ENCODE measurements around the gene ZNF334.
A peak's percentile ranks its signal among the peaks of the same experiment; 100 is the strongest.

ZNF334 gene

DNA sequence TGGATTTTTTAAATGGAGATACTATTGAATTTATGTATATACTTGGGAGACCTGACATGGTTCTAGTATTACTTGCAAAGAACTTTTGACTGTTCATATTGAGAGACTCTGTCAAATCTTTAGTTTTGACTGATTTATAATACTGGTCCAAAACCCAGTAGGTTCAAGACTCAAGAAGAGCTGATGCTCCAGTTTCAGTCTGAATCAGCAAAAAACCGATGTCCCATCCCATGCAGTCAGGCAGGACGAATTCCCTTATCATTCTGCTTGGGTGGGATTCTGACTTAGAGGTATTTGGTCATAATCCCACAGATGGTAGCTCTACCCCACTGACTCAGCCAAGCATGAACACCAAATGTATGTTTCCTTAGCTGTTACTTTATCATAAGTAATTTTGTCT, 29.5 kb downstream of the ZNF334 start:
- H3K27me3 ChIP-seq (ENCODE audit: insufficient read depth, low read length) = no peaks in the 10 kb centered on the region
- 93% methylated on average over 2 of the region's 2 CpGs for WGBS
- H3K36me3 ChIP-seq (ENCODE audit: insufficient read depth, low read length) = no peaks in the 10 kb centered on the region; the same call in 1 of the 2 replicates
- H3K9me3 ChIP-seq (ENCODE audit: insufficient read depth, low read depth, low read length) = no peaks in the 10 kb centered on the region
- no peak overlapping the region for H3K27ac ChIP-seq (ENCODE audit: low read depth, low read length)
- no peak overlapping the region for H3K9ac ChIP-seq (ENCODE audit: low read depth, low read length)
- peaks cover 27% of the 10 kb centered on the region for H3K4me1 ChIP-seq (ENCODE audit: insufficient read depth, low read length)
- no peak overlapping the region for H3K4me3 ChIP-seq (ENCODE audit: low read length)

DNA sequence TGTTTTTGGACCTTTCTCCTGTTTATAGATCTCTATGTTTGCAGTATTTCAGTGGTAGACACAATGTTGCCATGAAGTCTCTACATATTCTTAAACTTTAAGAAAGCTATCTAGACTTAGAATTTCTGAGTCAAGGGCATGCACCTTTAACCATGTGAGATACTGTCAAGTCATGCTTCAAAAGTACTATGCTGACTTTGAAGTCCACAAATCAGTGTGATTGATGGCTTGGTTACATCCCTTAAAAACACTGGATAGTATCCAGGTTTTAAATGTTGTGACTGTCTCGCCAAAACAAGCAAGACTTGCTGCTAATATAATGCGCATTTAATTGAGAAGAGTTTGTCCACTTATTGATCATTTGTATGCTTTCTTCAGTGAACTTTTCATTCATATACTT, 30.5 kb downstream of the ZNF334 start:
- no peak overlapping the region for H3K4me3 ChIP-seq (ENCODE audit: low read length)
- H3K27ac ChIP-seq (ENCODE audit: low read depth, low read length) = no peak overlapping the region
- H3K4me1 ChIP-seq (ENCODE audit: insufficient read depth, low read length) = peaks cover 30% of the 10 kb centered on the region
- H3K9me3 ChIP-seq (ENCODE audit: insufficient read depth, low read depth, low read length) = no peaks in the 10 kb centered on the region
- H3K9ac ChIP-seq (ENCODE audit: low read depth, low read length) = no peak overlapping the region
- no peaks in the 10 kb centered on the region for H3K27me3 ChIP-seq (ENCODE audit: insufficient read depth, low read length)
- 94% methylated on average over 2 of the region's 2 CpGs for WGBS
- no peaks in the 10 kb centered on the region; the same call in 1 of the 2 replicates for H3K36me3 ChIP-seq (ENCODE audit: insufficient read depth, low read length)

DNA sequence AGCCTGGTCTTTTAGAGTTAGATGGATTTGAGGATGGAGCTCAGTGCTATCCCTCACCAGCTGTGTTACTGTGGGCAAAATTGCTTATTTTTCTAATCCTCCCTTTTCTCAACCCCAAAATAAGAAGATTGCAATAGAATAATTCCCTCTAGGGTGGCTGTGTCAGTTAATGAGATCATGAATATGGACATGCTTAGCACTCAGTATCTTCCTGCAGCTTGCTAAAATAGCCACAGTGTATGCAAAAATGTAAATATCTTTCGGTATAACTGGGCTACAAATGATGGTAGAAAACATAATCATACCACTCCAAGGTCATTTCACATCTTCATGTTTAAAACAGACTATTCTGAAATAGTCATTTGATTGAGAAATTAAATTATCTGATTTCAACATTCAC, 35.7 kb downstream of the ZNF334 start:
- H3K27me3 ChIP-seq (ENCODE audit: insufficient read depth, low read length) = no peaks in the 10 kb centered on the region
- H3K9me3 ChIP-seq (ENCODE audit: insufficient read depth, low read depth, low read length) = no peaks in the 10 kb centered on the region
- peaks cover 16% of the 10 kb centered on the region for H3K4me1 ChIP-seq (ENCODE audit: insufficient read depth, low read length)
- H3K36me3 ChIP-seq (ENCODE audit: insufficient read depth, low read length) = no peaks in the 10 kb centered on the region; the same call in 1 of the 2 replicates
- H3K9ac ChIP-seq (ENCODE audit: low read depth, low read length) = no peak overlapping the region
- H3K4me3 ChIP-seq (ENCODE audit: low read length) = no peak overlapping the region
- WGBS = 100% methylated on average over 1 of the region's 1 CpG
- H3K27ac ChIP-seq (ENCODE audit: low read depth, low read length) = no peak overlapping the region

DNA sequence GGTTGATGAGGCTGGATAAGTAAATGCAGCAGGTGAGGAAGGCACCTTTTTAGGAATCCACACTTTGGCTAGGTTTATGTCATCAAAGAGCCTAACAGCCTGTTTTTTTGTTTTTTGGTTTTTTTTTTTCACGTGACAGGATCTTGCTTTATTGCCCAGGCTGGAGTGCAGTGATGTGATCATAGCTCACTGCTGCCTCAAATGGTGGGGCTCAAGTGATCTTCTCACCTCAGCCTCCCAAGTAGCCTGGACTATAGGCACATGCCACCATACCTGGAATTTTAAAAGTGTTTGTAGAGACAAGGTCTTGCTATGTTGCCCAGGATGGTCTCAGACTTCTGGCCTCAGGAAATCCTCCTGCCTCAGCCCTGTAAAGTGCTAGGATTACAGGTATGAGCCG, 36.1 kb downstream of the ZNF334 start:
- Histone ChIP-seq H3K27ac (ENCODE audit: low read depth, low read length) (no peak overlapping the region), H3K36me3 (ENCODE audit: insufficient read depth, low read length) (no peaks in the 10 kb centered on the region; the same call in 1 of the 2 replicates), H3K9me3 (ENCODE audit: insufficient read depth, low read depth, low read length) (no peaks in the 10 kb centered on the region), H3K27me3 (ENCODE audit: insufficient read depth, low read length) (no peaks in the 10 kb centered on the region), H3K4me1 (ENCODE audit: insufficient read depth, low read length) (peaks cover 16% of the 10 kb centered on the region), H3K4me3 (ENCODE audit: low read length) (no peak overlapping the region), H3K9ac (ENCODE audit: low read depth, low read length) (no peak overlapping the region)
- 93% methylated on average over 2 of the region's 2 CpGs for WGBS

DNA sequence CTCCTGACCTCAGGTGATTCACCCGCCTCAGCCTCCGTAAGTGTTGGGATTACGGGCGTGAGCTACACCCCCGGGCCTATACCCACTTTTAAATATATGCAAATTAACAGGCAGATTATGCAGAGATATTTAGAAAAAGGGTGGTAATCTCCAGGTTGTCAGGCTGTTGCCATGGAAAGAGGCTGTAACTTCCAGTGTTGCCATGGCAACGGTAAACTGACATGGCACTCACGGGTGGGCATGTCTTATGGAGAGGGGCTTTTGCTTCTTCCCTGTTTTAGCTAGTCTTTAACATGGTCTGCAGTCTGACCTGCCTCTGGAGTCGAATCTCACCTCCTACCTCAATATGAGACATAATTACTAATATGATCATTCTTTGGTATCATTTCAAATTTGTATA, 44.9 kb downstream of the ZNF334 start:
- Histone ChIP-seq H3K36me3 (ENCODE audit: insufficient read depth, low read length) (no peaks in the 10 kb centered on the region), H3K27ac (ENCODE audit: low read depth, low read length) (no peak overlapping the region), H3K27me3 (ENCODE audit: insufficient read depth, low read length) (no peaks in the 10 kb centered on the region), H3K9ac (ENCODE audit: low read depth, low read length) (no peak overlapping the region), H3K4me1 (ENCODE audit: insufficient read depth, low read length) (no peaks in the 10 kb centered on the region), H3K4me3 (ENCODE audit: low read length) (no peak overlapping the region), H3K9me3 (ENCODE audit: insufficient read depth, low read depth, low read length) (no peaks in the 10 kb centered on the region)
- 91% methylated on average over 7 of the region's 8 CpGs for WGBS

DNA sequence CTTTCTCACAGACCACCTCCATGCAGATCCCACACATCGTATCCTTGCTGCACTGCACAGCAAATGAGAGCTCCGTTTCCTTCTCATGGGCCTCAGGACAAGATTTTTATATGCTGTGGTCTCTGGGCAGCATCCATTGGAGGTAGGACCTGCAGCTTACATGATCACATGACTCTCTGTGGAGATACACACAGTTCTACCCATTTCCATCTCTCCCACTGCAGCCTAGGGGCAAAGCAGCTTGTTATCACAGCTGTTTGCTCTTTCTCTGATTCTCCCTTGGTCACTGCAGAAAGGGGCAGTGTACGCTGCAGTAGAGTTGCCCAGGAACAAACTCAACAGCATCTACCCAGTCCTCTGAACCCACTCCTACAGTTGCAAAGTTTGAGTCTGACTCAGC, 48.9 kb downstream of the ZNF334 start:
- no peaks in the 10 kb centered on the region for H3K36me3 ChIP-seq (ENCODE audit: insufficient read depth, low read length)
- no peak overlapping the region for H3K4me3 ChIP-seq (ENCODE audit: low read length)
- WGBS = 91% methylated on average over 3 of the region's 3 CpGs
- no peak overlapping the region for H3K27ac ChIP-seq (ENCODE audit: low read depth, low read length)
- H3K9me3 ChIP-seq (ENCODE audit: insufficient read depth, low read depth, low read length) = no peaks in the 10 kb centered on the region
- peaks cover 3% of the 10 kb centered on the region; the same call in 1 of the 2 replicates for H3K4me1 ChIP-seq (ENCODE audit: insufficient read depth, low read length)
- H3K9ac ChIP-seq (ENCODE audit: low read depth, low read length) = no peak overlapping the region
- H3K27me3 ChIP-seq (ENCODE audit: insufficient read depth, low read length) = no peaks in the 10 kb centered on the region

DNA sequence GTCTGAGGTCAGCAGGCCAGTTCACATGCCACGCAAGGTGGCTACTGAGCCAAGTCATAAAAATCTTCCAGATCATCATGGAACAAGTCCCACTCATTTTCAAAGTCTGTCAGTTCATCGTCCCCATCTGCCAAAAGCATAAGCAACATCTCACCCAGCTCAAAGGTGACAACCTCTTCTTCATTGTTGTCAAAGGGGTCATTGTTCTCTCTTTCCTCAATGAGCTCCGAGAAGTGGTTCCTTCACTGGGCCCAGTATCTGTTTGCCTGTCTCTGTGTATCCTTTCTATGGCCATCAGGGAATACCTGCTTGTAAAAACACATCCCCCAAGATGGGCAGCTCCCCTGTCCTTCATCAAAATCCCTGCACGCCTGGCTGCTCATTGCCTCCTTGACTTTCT, 49.5 kb downstream of the ZNF334 start:
- H3K27ac ChIP-seq (ENCODE audit: low read depth, low read length) = no peak overlapping the region
- H3K9ac ChIP-seq (ENCODE audit: low read depth, low read length) = no peak overlapping the region
- H3K4me3 ChIP-seq (ENCODE audit: low read length) = no peak overlapping the region
- H3K27me3 ChIP-seq (ENCODE audit: insufficient read depth, low read length) = no peaks in the 10 kb centered on the region
- H3K36me3 ChIP-seq (ENCODE audit: insufficient read depth, low read length) = no peaks in the 10 kb centered on the region
- peaks cover 4% of the 10 kb centered on the region; the same call in 1 of the 2 replicates for H3K4me1 ChIP-seq (ENCODE audit: insufficient read depth, low read length)
- H3K9me3 ChIP-seq (ENCODE audit: insufficient read depth, low read depth, low read length) = no peaks in the 10 kb centered on the region
- WGBS = 92% methylated on average over 4 of the region's 4 CpGs

DNA sequence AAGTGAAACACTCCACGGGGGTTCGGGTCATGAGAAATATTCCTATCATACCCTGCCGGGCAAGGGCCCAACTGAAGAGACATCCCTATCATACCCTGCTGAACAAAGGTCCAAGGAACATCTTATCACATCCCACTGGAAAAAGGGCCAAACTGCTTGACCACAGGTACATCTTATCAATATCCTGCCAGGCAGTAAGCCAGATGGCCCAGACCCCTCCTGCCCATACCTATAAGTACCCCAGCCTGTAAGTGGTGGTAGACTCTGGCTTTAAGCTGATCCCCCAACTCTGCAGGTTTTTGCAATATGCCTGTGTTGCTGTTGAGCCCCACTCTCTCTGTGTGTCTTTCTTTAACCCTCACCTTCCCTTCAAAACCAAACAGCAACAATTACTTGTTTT, 51.6 kb downstream of the ZNF334 start:
- WGBS = 92% methylated on average over 3 of the region's 3 CpGs

DNA sequence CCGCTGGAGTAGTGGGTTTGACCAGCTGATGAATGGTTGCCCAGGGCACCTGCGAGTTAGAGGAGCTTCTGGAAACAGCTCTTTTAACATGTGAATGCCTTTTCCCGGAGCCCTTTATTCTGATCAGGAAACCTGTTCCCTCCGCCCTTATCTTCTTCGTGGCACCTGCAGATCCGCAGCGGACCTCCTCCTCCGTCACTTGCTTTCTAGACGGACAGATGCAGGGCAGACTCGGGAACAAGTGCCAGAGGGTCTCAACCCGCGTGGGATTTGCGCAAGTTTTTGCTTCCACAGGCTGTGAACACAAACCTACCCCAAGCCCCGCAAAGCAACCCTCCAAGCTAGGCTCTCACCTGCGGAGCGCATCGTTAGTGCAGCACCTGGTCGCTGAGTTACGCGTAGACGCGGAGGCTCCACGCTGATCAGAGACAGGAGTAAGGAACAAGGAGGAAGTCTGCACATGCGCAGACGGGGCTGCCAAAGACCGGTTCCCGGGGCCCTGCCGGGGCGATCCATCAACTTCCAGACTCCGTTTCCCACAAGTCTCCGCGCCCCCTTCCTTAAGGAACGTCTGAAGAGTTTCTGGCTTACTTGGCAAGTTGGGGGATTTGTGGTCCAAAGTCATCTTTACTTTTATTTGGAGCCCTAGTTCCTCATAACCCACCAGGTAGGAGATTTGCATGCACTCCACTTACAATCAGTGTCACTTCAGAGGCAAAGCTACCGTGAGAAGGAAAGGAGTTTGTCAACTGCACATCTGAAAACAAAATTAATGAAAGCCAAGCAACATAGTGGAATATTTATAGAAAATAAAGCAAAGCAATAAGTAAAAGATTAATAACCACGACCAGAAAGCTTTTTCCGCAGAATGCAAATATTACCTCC, 54.3 kb downstream of the ZNF334 start:
- 8% methylated on average over 35 of the region's 36 CpGs for WGBS
- Histone ChIP-seq H3K9me3 (ENCODE audit: insufficient read depth, low read depth, low read length) (peaks cover 36% of the 10 kb centered on the region), H3K27me3 (ENCODE audit: insufficient read depth, low read length) (no peaks in the 10 kb centered on the region), H3K36me3 (ENCODE audit: insufficient read depth, low read length) (peaks cover 27% of the 10 kb centered on the region), H3K27ac (ENCODE audit: low read depth, low read length) (peak overlapping the region; percentile 88; the same call in 1 of the 2 replicates), H3K9ac (ENCODE audit: low read depth, low read length) (peak overlapping the region; percentile 80), H3K4me3 (ENCODE audit: low read length) (peak overlapping the region; percentile 73), H3K4me1 (ENCODE audit: insufficient read depth, low read length) (peaks cover 12% of the 10 kb centered on the region)

More for the DNA sequence above, 51.6 kb downstream of the ZNF334 start:
- Histone ChIP-seq H3K9ac (ENCODE audit: low read depth, low read length) (no peak overlapping the region), H3K27me3 (ENCODE audit: insufficient read depth, low read length) (no peaks in the 10 kb centered on the region), H3K4me1 (ENCODE audit: insufficient read depth, low read length) (peaks cover 12% of the 10 kb centered on the region), H3K36me3 (ENCODE audit: insufficient read depth, low read length) (peaks cover 7% of the 10 kb centered on the region), H3K4me3 (ENCODE audit: low read length) (no peak overlapping the region), H3K9me3 (ENCODE audit: insufficient read depth, low read depth, low read length) (peaks cover 10% of the 10 kb centered on the region), H3K27ac (ENCODE audit: low read depth, low read length) (no peak overlapping the region)

DNA sequence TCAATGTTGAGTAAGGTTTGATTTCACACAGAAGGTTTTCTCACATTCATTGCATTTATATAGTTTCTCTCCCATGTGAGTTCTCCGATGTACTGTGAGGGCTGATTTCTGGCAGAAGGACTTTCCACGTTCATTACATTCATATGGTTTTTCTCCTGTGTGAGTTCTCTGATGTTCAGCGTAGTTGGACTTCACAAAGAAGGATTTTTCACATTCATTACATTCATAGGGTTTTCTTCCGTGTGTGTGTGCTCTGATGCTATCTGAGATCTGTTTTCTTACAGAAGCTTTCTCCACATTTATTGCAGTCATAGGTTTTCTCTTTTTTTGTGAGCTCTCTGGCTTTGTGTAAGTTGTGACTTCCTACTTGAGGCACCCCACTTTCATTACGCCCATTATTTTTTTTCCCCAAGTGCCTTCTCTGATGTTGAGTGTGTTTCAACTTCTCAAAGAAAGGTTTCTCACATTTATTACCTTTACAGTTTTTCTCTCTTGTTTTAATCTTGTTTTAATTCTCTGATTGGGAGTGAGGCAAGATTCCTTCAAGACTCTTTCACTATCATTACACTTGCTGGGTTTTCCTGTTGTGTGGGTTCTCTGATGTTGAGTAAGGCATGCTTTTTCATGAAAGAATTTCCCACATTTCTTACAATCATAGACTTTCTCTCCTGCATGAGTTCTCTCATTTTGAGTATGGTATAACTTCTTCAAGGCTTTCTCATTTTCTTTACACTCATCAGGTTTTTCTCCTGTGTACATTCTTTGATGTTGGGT, 56.9 kb downstream of the ZNF334 start:
- no peaks in the 10 kb centered on the region for H3K27me3 ChIP-seq (ENCODE audit: insufficient read depth, low read length)
- H3K9ac ChIP-seq (ENCODE audit: low read depth, low read length) = no peak overlapping the region
- no peak overlapping the region for H3K27ac ChIP-seq (ENCODE audit: low read depth, low read length)
- 97% methylated on average over 3 of the region's 5 CpGs for WGBS
- H3K4me3 ChIP-seq (ENCODE audit: low read length) = no peak overlapping the region
- peaks cover 12% of the 10 kb centered on the region for H3K4me1 ChIP-seq (ENCODE audit: insufficient read depth, low read length)
- peaks cover 36% of the 10 kb centered on the region for H3K9me3 ChIP-seq (ENCODE audit: insufficient read depth, low read depth, low read length)
- H3K36me3 ChIP-seq (ENCODE audit: insufficient read depth, low read length) = peaks cover 27% of the 10 kb centered on the region

DNA sequence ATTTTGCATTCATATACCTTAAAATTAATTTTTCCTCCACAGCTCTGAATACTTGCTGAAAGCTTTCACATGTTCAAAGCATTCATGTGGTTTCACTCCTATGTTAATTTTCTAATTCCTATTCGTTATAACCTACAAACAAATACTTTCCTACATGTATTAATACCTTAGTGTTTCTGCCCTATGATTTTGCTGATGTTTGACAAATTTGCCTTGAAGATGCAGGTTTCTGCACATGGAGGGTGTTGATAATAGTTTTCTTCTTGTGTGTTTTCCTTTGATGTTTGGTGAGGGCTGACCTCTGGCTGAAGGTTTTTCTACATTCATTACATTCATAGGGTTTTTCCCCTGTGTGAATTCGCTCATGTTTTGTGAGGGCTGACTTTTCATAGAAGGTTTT, 57.6 kb downstream of the ZNF334 start:
- Histone ChIP-seq H3K27ac (ENCODE audit: low read depth, low read length) (no peak overlapping the region), H3K4me1 (ENCODE audit: insufficient read depth, low read length) (peaks cover 12% of the 10 kb centered on the region), H3K27me3 (ENCODE audit: insufficient read depth, low read length) (no peaks in the 10 kb centered on the region), H3K9ac (ENCODE audit: low read depth, low read length) (no peak overlapping the region), H3K4me3 (ENCODE audit: low read length) (no peak overlapping the region), H3K9me3 (ENCODE audit: insufficient read depth, low read depth, low read length) (peaks cover 36% of the 10 kb centered on the region), H3K36me3 (ENCODE audit: insufficient read depth, low read length) (peaks cover 27% of the 10 kb centered on the region)
- WGBS = 92% methylated on average over 2 of the region's 2 CpGs
